Stimulated activated CD4-positive, alpha-beta T cell treated with anti-CD3 and anti-CD28 coated beads, Interleukin-12 subunit alpha, Interleukin-12 subunit beta, amount 100 ng/mL, for 48 hours (primary cell): Measurements from ENCODE around the gene PLCB1.
"Not testable (repeated sequence)": the region's sequence is repeated elsewhere in the genome, so short reads cannot be mapped to it uniquely, and the experiment has no call there.

Experiments
- DNase-seq, 3 donors: peaks; one replicate each; pipeline ENCODE4 v3.0.0-alpha.2; 2020; ENCODE audit warnings: low read depth in 2 of 3, low spot score in 1 of 3

Gene PLCB1

GRCh38 chr20:8801686-8802085 lies 669.6 kb downstream of the PLCB1 start:
- no peak for DNase-seq

GRCh38 chr20:8803065-8803464 lies 671.0 kb downstream of the PLCB1 start:
- DNase-seq = no peak

- no peak for DNase-seq
Observed at GRCh38 chr20:8803941-8804340, 671.9 kb downstream of the PLCB1 start.

GRCh38 chr20:8805737-8806442 lies 673.8 kb downstream of the PLCB1 start:
- no peak for DNase-seq

- no peak for DNase-seq
Observed at GRCh38 chr20:8807480-8808201, 675.6 kb downstream of the PLCB1 start.

GRCh38 chr20:8808202-8808535 lies 676.1 kb downstream of the PLCB1 start:
- DNase-seq = no peak

GRCh38 chr20:8809107-8809953 lies 677.3 kb downstream of the PLCB1 start:
- no peak for DNase-seq

GRCh38 chr20:8811801-8812594 lies 679.9 kb downstream of the PLCB1 start:
- no peak for DNase-seq

GRCh38 chr20:8812817-8813216 lies 680.8 kb downstream of the PLCB1 start:
- DNase-seq = no peak

- no peak for DNase-seq
Observed at GRCh38 chr20:8815208-8815607, 683.1 kb downstream of the PLCB1 start.

- DNase-seq = no peak
Observed at GRCh38 chr20:8829256-8829655, 697.2 kb downstream of the PLCB1 start.

GRCh38 chr20:8834294-8834693 lies 702.2 kb downstream of the PLCB1 start:
- DNase-seq = not testable (repeated sequence)

GRCh38 chr20:8834851-8835250 lies 702.8 kb downstream of the PLCB1 start:
- no peak for DNase-seq

GRCh38 chr20:8837396-8837795 lies 705.3 kb downstream of the PLCB1 start:
- no peak for DNase-seq

- DNase-seq = no peak
Observed at GRCh38 chr20:8842525-8842924, 710.5 kb downstream of the PLCB1 start.

GRCh38 chr20:8844179-8844578 lies 712.1 kb downstream of the PLCB1 start:
- DNase-seq = no peak

- no peak for DNase-seq
Observed at GRCh38 chr20:8849990-8850389, 717.9 kb downstream of the PLCB1 start.

- no peak for DNase-seq
Observed at GRCh38 chr20:8851446-8851845, 719.4 kb downstream of the PLCB1 start.

- DNase-seq = not testable (repeated sequence)
Observed at GRCh38 chr20:8851919-8852318, 719.9 kb downstream of the PLCB1 start.

- DNase-seq = not testable (repeated sequence)
Observed at GRCh38 chr20:8853211-8853610, 721.1 kb downstream of the PLCB1 start.

- DNase-seq = no peak
Observed at GRCh38 chr20:8853805-8854338, 721.8 kb downstream of the PLCB1 start.
